ENCODE measurements around the gene RETREG2. TPM values are rescaled to one million over a fixed set of nuclear protein-coding genes. Genes with fewer than 3 reads are reported as not detected.

RETREG2 gene
- total RNA-seq, 1 experiment from 2014 or later: 63.7 TPM

DNA sequence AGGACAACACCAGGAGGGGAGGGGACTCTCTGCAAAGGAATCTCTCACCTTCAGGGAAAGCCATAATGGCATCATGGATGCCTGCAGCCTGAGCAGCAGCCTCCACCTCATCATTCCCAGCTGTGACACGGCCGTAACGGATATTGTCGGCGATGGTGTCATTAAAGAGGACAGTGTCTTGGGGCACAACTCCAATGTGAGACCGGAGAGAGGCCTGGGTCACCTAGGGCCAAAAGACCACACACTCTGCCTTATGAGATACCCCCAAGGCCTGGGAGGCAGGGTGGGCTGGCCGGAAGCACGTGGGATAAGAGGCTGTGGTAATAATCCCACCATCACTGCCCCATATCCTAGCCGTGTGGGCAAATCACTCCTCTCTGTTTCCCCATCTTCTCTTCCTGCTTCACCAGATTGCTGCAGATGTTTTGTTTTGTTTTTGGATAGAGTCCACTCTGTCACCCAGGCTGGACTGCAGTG is 32.8 kb downstream of the RETREG2 start:
- no TSS peak for BruUV-seq (replicated peaks)
- H3K9me3 ChIP-seq (ENCODE audit: control insufficient read depth in 1 of 2, insufficient read depth in 1 of 2, low read depth in 1 of 2, low read length in 2 of 2): no peaks in the 10 kb centered on the region
- H3K4me2 ChIP-seq (ENCODE audit: low read length): no peak overlapping the region
- H3K4me1 ChIP-seq (ENCODE audit: control insufficient read depth in 1 of 2, insufficient read depth in 2 of 2, low read length in 2 of 2): peaks cover 9 to 15% of the 10 kb centered on the region in 2 experiments
- H3K36me3 ChIP-seq (ENCODE audit: control insufficient read depth in 1 of 2, insufficient read depth in 2 of 2, low read length in 2 of 2): peaks cover 10 to 23% of the 10 kb centered on the region in 2 experiments; a peak in 3 of 4 replicates
- H3K27ac ChIP-seq (ENCODE audit: low read depth, low read length): no peak overlapping the region
- DNase-seq (ENCODE audit: low read depth, low spot score) (no peak), ATAC-seq (no peak)
- TF ChIP-seq JUND (IDR thresholded peaks at IDR 0.05): no peak
- TF ChIP-seq SP1 (IDR thresholded peaks at IDR 0.05; ENCODE audit: low read depth): no peak
- no peak for TF ChIP-seq ZNF274 (IDR thresholded peaks at IDR 0.05; ENCODE audit: low read depth, low read length)
- no peak for TF ChIP-seq EZH2phosphoT487 (IDR thresholded peaks at IDR 0.05; ENCODE audit: borderline replicate concordance)
- TF ChIP-seq, protein P1, sequence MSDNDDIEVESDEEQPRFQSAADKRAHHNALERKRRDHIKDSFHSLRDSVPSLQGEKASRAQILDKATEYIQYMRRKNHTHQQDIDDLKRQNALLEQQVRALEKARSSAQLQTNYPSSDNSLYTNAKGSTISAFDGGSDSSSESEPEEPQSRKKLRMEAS (IDR thresholded peaks at IDR 0.05): no peak
- TF ChIP-seq YY1 (IDR thresholded peaks at IDR 0.05; ENCODE audit: extremely low read depth, insufficient replicate concordance, low read depth, low read length): no peak
- TF ChIP-seq, protein P2, sequence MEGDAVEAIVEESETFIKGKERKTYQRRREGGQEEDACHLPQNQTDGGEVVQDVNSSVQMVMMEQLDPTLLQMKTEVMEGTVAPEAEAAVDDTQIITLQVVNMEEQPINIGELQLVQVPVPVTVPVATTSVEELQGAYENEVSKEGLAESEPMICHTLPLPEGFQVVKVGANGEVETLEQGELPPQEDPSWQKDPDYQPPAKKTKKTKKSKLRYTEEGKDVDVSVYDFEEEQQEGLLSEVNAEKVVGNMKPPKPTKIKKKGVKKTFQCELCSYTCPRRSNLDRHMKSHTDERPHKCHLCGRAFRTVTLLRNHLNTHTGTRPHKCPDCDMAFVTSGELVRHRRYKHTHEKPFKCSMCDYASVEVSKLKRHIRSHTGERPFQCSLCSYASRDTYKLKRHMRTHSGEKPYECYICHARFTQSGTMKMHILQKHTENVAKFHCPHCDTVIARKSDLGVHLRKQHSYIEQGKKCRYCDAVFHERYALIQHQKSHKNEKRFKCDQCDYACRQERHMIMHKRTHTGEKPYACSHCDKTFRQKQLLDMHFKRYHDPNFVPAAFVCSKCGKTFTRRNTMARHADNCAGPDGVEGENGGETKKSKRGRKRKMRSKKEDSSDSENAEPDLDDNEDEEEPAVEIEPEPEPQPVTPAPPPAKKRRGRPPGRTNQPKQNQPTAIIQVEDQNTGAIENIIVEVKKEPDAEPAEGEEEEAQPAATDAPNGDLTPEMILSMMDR (IDR thresholded peaks at IDR 0.05 in 2 of 3, conservative IDR thresholded peaks at IDR 0.05 in 1 of 3; ENCODE audit: borderline replicate concordance in 1 of 3, insufficient read depth in 1 of 3, low read depth in 2 of 3, low read length in 2 of 3): no peak
- no peak for TF ChIP-seq ELF1 (IDR thresholded peaks at IDR 0.05; ENCODE audit: borderline replicate concordance, low read depth)
- no peak for TF ChIP-seq CEBPB (IDR thresholded peaks at IDR 0.05; ENCODE audit: low read depth)
- TF ChIP-seq POLR2AphosphoS5 (IDR thresholded peaks at IDR 0.05; ENCODE audit: low read depth, low read length): no peak
- TF ChIP-seq ZFX (IDR thresholded peaks at IDR 0.05): no peak
- no peak for TF ChIP-seq EZH2 (IDR thresholded peaks at IDR 0.05)
- TF ChIP-seq RAD21 (IDR thresholded peaks at IDR 0.05; ENCODE audit: low read depth): no peak
- TF ChIP-seq SIN3A (IDR thresholded peaks at IDR 0.05; ENCODE audit: low read depth): no peak
- no peak for TF ChIP-seq POLR2A (IDR thresholded peaks at IDR 0.05; ENCODE audit: borderline replicate concordance, extremely low read depth, insufficient read depth, insufficient read length)
- no peak for TF ChIP-seq FOSL1 (IDR thresholded peaks at IDR 0.05; ENCODE audit: low read depth)
- TF ChIP-seq, protein P3, sequence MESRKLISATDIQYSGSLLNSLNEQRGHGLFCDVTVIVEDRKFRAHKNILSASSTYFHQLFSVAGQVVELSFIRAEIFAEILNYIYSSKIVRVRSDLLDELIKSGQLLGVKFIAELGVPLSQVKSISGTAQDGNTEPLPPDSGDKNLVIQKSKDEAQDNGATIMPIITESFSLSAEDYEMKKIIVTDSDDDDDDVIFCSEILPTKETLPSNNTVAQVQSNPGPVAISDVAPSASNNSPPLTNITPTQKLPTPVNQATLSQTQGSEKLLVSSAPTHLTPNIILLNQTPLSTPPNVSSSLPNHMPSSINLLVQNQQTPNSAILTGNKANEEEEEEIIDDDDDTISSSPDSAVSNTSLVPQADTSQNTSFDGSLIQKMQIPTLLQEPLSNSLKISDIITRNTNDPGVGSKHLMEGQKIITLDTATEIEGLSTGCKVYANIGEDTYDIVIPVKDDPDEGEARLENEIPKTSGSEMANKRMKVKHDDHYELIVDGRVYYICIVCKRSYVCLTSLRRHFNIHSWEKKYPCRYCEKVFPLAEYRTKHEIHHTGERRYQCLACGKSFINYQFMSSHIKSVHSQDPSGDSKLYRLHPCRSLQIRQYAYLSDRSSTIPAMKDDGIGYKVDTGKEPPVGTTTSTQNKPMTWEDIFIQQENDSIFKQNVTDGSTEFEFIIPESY (IDR thresholded peaks at IDR 0.05; ENCODE audit: extremely low read depth, insufficient replicate concordance, low read length): no peak
- TF ChIP-seq TCF7L2 (IDR thresholded peaks at IDR 0.05; ENCODE audit: borderline replicate concordance, extremely low read depth, insufficient read depth, insufficient read length): no peak
- ChIA-PET RAD21 (ENCODE audit: low non-redundant PET in 1 of 2, low total read pairs in 2 of 2, uncharacterized antibody in 2 of 2, unreplicated experiment in 2 of 2) (no interaction called here), POLR2A (interaction anchor here (1.1 kb wide), 1 partner anchor 16 kb away, joined by 3 read pairs; no protein-coding TSS in a partner anchor), CTCF (interaction anchor here (0.8 to 1.7 kb wide), 9 partner anchors 34 to 181 kb away, joined by 3 to 10 read pairs (median 4); partner anchors contain the start of genes CNPPD1 and NHEJ1)
- H3K4me3 ChIP-seq (replicated peaks in 1 of 2; ENCODE audit: low read depth in 1 of 2, low read length in 2 of 2): no peak overlapping the region
- H3K9me2 ChIP-seq (ENCODE audit: insufficient read depth): no peaks in the 10 kb centered on the region
- H3K27me3 ChIP-seq (ENCODE audit: insufficient read depth, low read length): no peaks in the 10 kb centered on the region
- intact Hi-C loops (cut with micrococcal nuclease): loop anchor here (2.0 kb wide), 2 partner anchors 40 to 50 kb away; partner anchors contain the start of genes NHEJ1 and SLC23A3
- no peak overlapping the region for H2AFZ ChIP-seq (ENCODE audit: low read depth, low read length, poor library complexity, severe bottlenecking)
- H3K9ac ChIP-seq (ENCODE audit: low read length): no peak overlapping the region
- H3K79me2 ChIP-seq (ENCODE audit: insufficient read depth, low read length): no peaks in the 10 kb centered on the region
- no peaks in the 10 kb centered on the region for H4K20me1 ChIP-seq (ENCODE audit: insufficient read depth)

All from HCT116 (cell line).